HTERT RPE-1 (cell line): ENCODE data around the gene PGM5.

Experiments
- in situ Hi-C: fragments of 300-500 bp; cut with MboI; formaldehyde crosslinking; loops from 4 replicates; pipeline ENCODE4 v1.14.3; 2020; ENCODE audit warnings: low sequenced_read_pairs

Gene PGM5

DNA sequence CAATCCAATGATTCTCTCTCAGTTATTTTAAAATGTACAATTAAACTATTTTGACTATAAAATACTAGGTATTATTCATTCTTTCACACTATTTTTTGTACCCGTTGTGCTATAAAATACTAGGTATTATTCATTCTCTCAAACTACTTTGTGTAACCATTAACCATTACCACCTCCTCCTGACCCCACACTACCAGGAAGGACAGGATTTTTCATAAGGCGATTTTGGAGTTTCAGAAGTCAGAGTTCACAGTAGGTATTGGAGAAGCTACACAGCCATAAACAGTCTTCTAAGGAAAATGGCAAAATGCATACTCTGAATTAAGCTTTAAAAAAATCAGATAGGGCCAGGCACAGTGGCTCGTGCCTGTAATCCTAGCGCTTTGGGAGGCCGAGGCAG is 219.4 kb downstream of the PGM5 start:
- in situ Hi-C loops, result no loop called here

DNA sequence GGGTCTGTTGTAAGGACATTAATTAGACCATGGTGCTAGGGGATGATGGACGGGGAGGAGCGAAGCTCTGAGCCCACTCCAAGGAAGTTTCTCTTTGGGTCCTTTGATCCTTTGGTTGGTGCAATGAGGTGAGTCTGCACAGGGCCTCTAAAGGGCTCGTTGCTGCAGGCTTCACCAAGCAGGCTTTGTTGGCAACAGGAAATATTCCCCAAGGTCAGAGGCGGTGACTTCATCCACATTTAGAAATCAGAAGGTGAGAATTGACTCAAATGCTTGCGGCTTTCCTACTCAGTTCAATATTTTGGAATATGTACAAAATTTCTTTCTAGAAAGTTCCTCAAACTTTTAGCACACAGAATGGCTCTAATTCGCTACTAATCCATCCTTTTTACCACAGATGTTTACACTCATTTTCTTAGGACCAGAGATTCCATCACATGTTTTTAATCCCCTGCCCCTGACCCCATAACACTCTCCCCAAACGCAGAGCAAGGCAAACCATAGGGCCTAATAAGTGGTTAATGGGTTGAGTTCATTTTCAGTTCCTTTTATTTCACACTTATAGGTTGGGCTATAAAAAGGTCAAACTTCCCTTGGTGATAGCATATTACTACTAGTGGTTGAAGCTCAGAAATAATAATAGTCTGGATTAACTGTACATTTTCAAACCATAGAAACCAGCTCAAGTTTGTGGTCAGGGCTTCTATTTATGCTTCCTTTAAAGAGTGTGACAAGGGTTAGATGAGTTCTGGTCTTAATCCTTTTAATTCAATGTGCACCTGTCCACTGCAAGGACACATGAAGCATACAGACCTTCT is 221.6 kb downstream of the PGM5 start:
- in situ Hi-C loops, result no loop called here
